Measurements from ENCODE around the gene CRHR2. TPM values are rescaled to one million over a fixed set of nuclear protein-coding genes. Genes with fewer than 3 reads are reported as not detected.

Gene CRHR2
- total RNA-seq, 2 experiments from 2014 or later = not detected

- ChIA-PET POLR2A (interaction anchor here (1.2 kb wide), 1 partner anchor 12 kb away, joined by 3 read pairs; no protein-coding TSS in a partner anchor), CTCF (no interaction called here)
- Histone ChIP-seq H3K27me3 (ENCODE audit: control insufficient read depth in 1 of 2, insufficient read depth in 2 of 2, low read length in 2 of 2) (no peaks in the 10 kb centered on the region), H3K36me3 (ENCODE audit: insufficient read depth, low read length) (peaks cover 64% of the 10 kb centered on the region), H3K9me3 (ENCODE audit: control insufficient read depth in 1 of 2, insufficient read depth in 1 of 2, low read length in 2 of 2) (no peaks in the 10 kb centered on the region), H3K4me3 (ENCODE audit: low read length) (no peak overlapping the region), H3K27ac (ENCODE audit: low read depth in 1 of 2, low read length in 2 of 2) (no peak overlapping the region), H3K4me1 (ENCODE audit: insufficient read depth, low read length) (no peaks in the 10 kb centered on the region)
- Mint-ChIP-seq H3K27me3 (no peaks in the 10 kb centered on the region), H3K4me3 (no peak overlapping the region), H3K9me3 (no peaks in the 10 kb centered on the region), H3K27ac (no peak overlapping the region), H3K36me3 (ENCODE audit: low read depth) (peaks cover 70% of the 10 kb centered on the region), H3K4me1 (ENCODE audit: low read depth) (no peaks in the 10 kb centered on the region)
- intact Hi-C loops (cut with DNase I, micrococcal nuclease) = no loop called here
- ATAC-seq (ENCODE audit: poor library complexity) (no peak), DNase-seq (no peak)
- no peak for TF ChIP-seq CTCF (IDR thresholded peaks at IDR 0.05)
Observed at GRCh38 chr7:30634193-30634626, 48.0 kb downstream of the CRHR2 start.

DNA sequence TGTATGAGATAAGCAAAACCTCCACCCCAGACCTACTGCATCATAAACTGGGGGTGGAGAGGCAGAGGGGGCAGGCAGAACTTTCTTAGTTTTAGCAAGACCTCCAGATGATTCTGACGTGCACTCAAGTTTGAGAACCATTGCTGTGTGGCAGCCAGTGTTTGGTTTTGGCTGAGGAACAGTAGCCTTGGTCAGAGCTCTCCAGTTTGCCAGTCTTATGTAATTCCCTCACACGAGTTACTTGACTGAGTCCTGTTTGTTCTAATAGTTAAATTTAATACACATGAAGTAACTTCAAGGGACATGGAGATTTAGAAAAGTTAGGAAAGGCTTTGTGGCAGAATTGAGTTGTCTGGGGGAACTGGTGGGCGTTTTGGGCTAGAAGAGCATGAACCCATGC, 49.0 kb downstream of the CRHR2 start:
- Mint-ChIP-seq H3K4me3 (no peak overlapping the region), H3K4me1 (ENCODE audit: low read depth) (peaks cover 3% of the 10 kb centered on the region), H3K27ac (no peak overlapping the region), H3K27me3 (no peaks in the 10 kb centered on the region), H3K9me3 (no peaks in the 10 kb centered on the region), H3K36me3 (ENCODE audit: low read depth) (peaks cover 80% of the 10 kb centered on the region)
- Histone ChIP-seq H3K4me3 (ENCODE audit: low read length) (no peak overlapping the region), H3K4me1 (ENCODE audit: insufficient read depth, low read length) (no peaks in the 10 kb centered on the region), H3K36me3 (ENCODE audit: insufficient read depth, low read length) (peaks cover 74% of the 10 kb centered on the region), H3K27me3 (ENCODE audit: control insufficient read depth in 1 of 2, insufficient read depth in 2 of 2, low read length in 2 of 2) (no peaks in the 10 kb centered on the region), H3K27ac (ENCODE audit: low read depth in 1 of 2, low read length in 2 of 2) (no peak overlapping the region), H3K9me3 (ENCODE audit: control insufficient read depth in 1 of 2, insufficient read depth in 1 of 2, low read length in 2 of 2) (no peaks in the 10 kb centered on the region)
- intact Hi-C loops (cut with DNase I, micrococcal nuclease) = no loop called here
- no peak for TF ChIP-seq CTCF (IDR thresholded peaks at IDR 0.05)
- ATAC-seq (ENCODE audit: poor library complexity) (no peak), DNase-seq (no peak)
- CTCF ChIA-PET = no interaction called here
- POLR2A ChIA-PET = interaction anchor here (1.2 kb wide), 1 partner anchor 13 kb away, joined by 3 read pairs; no protein-coding TSS in a partner anchor

- intact Hi-C loops (cut with DNase I, micrococcal nuclease) = no loop called here
- H3K27ac ChIP-seq (ENCODE audit: low read depth in 1 of 2, low read length in 2 of 2) = no peak overlapping the region
- Mint-ChIP-seq H3K4me3 (no peak overlapping the region), H3K27ac (no peak overlapping the region), H3K9me3 (no peaks in the 10 kb centered on the region), H3K36me3 (ENCODE audit: low read depth) (peaks cover 92% of the 10 kb centered on the region), H3K4me1 (ENCODE audit: low read depth) (peaks cover 3% of the 10 kb centered on the region), H3K27me3 (no peaks in the 10 kb centered on the region)
- H3K9me3 ChIP-seq (ENCODE audit: control insufficient read depth in 1 of 2, insufficient read depth in 1 of 2, low read length in 2 of 2) = no peaks in the 10 kb centered on the region
- TF ChIP-seq CTCF (IDR thresholded peaks at IDR 0.05) = no peak
- DNase-seq = no peak
- ATAC-seq (ENCODE audit: poor library complexity) = no peak
- H3K4me1 ChIP-seq (ENCODE audit: insufficient read depth, low read length) = no peaks in the 10 kb centered on the region
- H3K4me3 ChIP-seq (ENCODE audit: low read length) = no peak overlapping the region
- ChIA-PET POLR2A (no interaction called here), CTCF (no interaction called here)
- H3K27me3 ChIP-seq (ENCODE audit: control insufficient read depth in 1 of 2, insufficient read depth in 2 of 2, low read length in 2 of 2) = no peaks in the 10 kb centered on the region
- peaks cover 88% of the 10 kb centered on the region for H3K36me3 ChIP-seq (ENCODE audit: insufficient read depth, low read length)
Observed at GRCh38 chr7:30630986-30631385, 51.3 kb downstream of the CRHR2 start.

Measured in CD4-positive, alpha-beta T cell (primary cell).